ENCODE measurements around the gene WDR27.

DNA sequence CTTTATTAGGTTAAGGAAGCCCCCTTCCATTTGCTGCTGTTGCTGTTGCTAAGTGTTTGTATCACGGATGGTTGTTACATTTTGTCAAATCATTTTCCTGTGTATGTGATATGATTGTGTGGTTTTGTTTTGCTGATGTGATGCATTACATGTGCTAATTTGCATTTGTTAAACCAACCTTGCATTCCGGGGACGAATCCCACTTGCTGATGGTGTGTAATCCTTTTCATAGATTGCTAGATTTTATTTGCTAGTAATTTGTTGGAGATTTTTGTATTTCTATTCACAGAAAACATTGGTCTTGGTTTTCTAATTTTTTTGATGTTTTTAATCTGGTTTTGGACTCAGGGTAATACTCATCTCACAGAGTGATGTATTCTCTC lies 167.8 kb downstream of the WDR27 start:
- TF ChIP-seq CTCF (IDR thresholded peaks at IDR 0.05 in 8 of 11, conservative IDR thresholded peaks at IDR 0.05 in 3 of 11): no peak
- TF ChIP-seq POLR2A (IDR thresholded peaks at IDR 0.05): no peak
- no peak for TF ChIP-seq POLR2AphosphoS5 (IDR thresholded peaks at IDR 0.05)

Data from spleen (tissue), 7 donors.